HG03571 (cell line): ENCODE data around the gene SLC6A19.

Experiments
- ATAC-seq: cut with Tn5 transposase; IDR thresholded peaks from one replicate; pipeline ENCODE4 v1.9.1; 2021; ENCODE audit not compliant: unreplicated experiment

Gene SLC6A19

GRCh38 chr5:1179383-1179715, 22.0 kb upstream of the SLC6A19 start:
- no peak for ATAC-seq

DNA sequence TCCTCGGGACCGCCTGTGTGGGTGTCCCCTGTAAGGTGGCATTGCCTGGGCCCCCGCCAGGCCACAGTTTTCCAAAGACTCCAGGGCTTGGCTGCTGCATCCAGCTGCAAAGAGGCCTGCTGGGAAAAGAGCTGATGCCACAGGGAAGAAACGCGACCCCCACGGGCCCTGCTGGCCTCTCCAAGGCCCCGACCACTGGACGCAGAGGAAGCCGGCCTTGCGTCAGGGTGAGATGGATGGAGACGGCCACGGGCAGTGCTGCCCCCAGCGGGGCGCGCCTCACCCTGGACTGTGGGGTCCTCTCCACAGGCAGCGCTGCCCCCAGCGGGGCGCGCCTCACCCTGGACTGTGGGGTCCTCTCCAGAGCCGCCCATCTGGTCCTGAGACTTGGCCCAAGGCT, 21.3 kb upstream of the SLC6A19 start:
- ATAC-seq = no peak

- no peak for ATAC-seq
These were observed 20.5 kb upstream of the SLC6A19 start for GRCh38 chr5:1180841-1181271.

- ATAC-seq = no peak
These were observed 19.7 kb upstream of the SLC6A19 start for GRCh38 chr5:1181451-1182359.

DNA sequence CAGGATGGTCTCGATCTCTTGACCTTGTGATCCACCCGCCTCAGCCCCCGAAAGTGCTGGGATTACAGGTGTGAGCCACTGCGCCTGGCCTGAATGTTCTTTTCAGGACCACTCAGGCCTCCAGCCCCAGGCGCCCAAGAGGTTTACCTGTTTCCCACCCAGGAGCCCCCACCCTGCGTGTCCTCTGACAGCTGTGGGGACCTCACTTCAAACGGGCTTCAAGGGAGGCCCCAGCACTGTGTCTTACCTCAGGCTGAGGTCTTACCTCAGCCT, 19.1 kb upstream of the SLC6A19 start:
- ATAC-seq = no peak

GRCh38 chr5:1182633-1183423, 18.6 kb upstream of the SLC6A19 start:
- ATAC-seq = no peak

DNA sequence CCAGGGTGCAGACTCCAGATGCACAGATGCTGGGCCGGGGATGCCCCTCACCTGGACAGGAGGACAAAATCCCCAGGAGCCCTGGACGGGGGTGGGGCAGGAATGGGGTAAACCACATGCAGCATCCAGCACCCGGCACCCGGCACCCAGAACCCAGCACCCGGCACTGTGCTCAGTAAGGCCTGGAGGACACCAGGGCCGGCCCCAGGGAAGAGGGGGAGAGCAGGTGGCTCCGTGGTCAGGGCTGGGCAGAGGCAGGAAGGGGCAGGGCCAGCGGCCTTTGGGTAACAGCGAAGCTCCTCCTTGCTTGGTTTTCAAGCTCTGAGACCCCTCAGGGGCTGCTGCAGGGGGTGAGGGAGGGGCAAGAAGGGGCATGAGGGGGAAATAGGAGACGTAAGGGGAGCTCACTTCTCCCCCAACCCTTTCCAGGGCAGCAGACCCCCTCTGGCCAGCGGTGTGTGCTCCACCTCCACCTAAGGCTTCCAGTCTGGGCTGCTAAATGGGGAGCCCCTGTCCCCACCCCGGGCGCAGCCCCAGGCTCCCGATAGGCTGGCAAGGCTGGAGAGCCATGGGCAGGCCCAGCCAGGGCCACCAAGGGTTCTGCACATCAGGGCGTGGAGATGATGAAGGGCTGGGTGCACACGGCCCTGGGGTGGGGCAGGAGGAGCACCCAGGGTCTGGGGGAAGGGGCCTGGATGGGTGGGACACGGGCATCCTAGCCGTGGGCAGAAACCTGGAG, 17.8 kb upstream of the SLC6A19 start:
- no peak for ATAC-seq

GRCh38 chr5:1184163-1184470, 17.3 kb upstream of the SLC6A19 start:
- no peak for ATAC-seq

- no peak for ATAC-seq
These were observed 16.9 kb upstream of the SLC6A19 start for GRCh38 chr5:1184481-1184880.

GRCh38 chr5:1185038-1185627, 16.3 kb upstream of the SLC6A19 start:
- ATAC-seq = no peak

DNA sequence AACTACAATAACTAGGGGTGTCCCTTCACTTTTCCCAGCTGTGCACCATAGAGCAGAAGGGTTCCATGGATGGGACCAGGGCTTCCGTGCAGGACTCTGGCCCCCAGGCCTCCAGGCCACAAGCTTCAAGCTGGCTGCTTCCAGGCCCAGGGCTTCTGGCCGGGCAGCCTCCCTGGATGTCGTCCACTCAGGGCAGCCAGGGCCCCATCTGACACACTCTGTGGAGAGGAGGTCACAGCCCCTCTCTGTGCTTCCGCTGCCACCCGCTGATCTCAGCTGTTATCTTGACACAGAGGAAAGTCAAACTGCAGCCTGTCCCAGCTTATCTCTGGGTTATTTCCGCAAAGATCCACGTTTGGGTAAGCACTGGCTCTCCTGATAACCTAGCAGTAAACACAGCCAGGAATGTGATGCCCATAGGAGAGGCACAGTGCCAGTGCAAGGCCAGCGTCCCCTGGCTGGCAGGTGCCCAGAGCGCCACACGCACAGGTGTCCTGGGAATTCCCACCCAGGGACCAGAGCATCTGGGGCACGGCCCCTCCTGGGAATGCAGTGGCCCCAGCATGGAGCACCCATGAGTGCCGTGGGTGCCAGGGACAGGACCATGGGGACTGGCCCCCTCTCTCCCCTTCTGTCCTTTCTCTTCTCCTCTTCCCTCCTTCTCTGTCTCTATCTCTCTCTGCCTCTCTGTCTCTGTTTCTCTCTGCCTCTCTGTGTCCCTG, 15.6 kb upstream of the SLC6A19 start:
- ATAC-seq = no peak

GRCh38 chr5:1186351-1187233, 14.8 kb upstream of the SLC6A19 start:
- ATAC-seq = no peak

DNA sequence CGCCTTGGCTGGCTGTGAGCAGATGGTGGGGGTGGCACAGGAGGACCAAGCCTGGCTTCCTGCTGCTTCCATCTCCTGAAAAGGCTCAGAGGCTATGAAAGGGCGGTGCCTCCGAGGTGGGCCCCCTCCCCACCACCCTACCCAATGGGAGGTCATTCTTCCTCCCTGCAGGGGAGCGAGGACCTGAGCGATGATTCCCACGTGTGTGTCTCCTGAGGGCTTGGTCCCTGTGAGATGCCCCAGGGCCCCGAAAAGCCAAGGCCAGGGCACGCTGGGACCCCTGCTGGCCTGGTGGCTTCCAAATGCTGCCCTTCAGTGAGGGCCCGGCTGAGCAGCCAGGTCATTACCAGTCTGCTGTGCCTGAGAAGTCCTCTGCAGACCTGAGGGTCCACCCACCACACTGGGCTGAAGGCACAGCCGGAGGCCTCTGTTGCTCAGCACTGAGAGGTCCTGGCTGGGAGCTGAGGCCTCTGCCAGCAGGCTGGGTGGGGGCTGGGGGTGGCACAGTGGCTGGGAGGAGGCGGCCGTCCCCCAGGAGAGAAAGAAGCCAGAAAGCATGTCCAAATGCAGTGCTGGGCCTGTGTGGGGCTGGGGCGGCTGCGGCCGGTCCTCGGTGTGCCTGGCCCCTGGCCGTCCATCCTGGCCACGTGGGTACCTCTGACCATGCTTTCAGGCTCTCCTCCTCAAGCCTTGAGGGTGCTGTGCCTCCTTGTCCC, 14.0 kb upstream of the SLC6A19 start:
- ATAC-seq = no peak

DNA sequence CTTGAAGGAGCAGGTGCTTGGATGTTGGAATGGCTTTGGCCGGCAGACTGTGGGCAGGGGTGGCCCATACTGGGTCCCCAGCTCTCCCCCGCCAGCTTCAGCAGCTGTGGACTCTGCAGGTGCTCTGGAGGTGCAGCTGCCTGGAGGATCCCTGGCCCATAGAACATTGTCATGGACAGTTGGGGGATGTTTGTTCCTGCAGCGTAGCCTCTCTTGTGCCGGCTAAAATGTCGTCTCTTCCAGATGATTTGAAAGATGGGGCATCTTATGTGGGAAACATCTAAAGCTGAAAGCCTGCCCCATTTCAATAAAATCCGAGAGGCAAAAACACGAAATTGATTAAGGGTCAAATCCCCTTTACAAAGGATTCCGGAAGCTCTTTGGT, 13.5 kb upstream of the SLC6A19 start:
- no peak for ATAC-seq

DNA sequence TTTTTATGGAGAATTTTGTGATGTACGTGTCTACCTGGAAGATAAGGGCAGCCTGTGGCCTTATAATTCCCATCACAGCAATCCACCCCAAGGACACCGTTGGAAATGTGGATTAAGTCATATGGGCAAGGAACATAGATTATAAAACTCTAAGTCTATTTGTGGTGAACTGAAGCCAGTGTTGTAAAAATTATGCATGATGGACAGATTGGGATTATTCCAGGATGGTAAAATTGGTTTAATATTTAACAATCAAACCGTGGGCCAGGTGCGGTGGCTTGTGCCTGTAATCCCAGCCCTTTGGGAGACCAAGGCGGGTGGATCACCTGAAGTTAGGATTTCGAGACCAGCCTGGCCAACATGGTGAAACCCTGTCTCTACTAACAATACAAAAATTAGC, 12.9 kb upstream of the SLC6A19 start:
- no peak for ATAC-seq

DNA sequence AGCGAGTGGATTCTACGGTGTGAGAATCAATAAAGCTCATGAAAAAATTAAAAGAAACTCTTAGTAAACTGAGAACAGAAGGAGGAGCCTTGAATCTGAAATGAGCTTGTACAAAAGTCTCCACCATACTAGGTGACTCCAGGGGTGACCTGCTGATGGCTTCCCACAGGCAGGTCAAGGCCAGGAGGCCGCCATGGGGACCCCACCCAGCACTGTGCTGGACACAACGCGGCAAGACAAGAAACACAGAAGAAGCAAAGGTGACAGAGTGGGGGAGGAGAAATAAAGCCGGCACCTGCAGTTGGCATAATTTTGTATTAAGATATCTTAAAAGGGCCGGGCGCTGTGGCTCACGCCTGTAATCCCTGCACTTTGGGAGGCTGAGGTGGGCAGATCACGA, 12.1 kb upstream of the SLC6A19 start:
- no peak for ATAC-seq

DNA sequence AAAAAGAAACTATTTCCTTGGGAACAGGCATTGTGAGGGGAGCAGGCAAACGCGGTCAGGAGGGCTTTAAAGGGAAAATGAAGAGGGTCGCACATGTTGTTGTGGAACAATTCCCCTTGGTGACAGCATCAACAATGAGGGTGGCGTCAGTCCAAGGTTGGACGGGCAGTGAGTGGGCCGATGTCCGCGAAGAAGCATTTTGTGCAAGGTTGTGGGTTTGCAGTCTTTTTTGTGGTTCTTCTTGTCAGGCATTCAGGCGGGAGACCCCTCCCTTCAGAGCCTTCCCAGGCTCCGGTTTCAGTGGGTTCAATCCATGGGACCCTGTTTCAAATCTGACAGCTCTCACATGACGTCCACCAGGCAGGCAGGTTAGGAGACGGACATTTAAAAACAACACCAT, 11.1 kb upstream of the SLC6A19 start:
- no peak for ATAC-seq

DNA sequence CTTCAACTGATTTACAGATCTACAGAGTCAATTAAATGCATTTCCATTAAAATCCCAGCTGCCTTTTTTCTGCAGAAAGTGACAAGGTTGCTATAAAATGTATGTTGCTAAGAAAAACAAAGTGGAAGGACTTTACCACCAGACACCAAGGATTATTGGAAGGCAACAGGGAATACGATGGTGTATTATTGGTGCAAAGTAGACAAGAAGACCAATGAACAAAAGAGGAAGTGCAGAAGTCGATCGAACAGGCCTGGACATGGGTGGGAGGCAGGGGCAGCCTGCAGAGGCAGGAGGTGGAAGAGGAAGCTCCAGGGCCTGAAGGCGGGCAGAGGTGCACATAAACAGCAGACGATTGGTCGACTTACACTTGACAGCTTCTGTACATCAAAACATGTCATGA, 10.6 kb upstream of the SLC6A19 start:
- ATAC-seq = no peak

DNA sequence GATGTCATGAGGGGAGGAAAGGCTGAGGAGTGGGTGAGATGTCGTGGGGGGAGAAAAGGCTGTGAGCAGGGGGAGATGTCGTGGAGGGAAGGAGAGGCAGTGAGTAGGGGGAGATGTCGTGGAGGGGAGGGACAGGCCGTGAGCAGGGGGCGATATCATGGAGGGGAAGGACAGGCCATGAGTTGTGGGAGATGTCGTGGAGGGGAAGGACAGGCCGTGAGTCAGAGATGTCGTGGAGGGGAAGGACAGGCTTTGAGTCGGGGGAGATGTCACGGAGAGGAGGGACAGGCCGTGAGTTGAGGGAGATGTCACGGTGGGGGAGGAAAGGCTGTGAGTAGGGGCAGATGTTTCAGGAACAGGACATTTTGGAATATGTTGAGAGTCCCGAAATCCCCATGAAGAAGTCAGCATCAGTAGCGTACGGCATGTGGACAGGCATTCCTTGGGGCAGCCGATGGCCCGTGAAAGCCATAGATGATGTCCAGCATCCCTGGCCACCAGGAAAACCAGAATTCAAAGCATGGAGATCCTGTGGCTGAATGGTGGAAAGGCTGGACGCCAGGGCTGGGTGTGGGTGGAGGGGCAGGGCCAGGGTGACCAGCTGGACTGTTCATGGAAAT, 8.3 kb upstream of the SLC6A19 start:
- ATAC-seq = no peak
